HL-60 (cell line): ENCODE data around the gene DNAJC25.

Experiments
- GABPA ChIP-seq: IDR thresholded peaks from 2 replicates; pipeline ENCODE4 v1.6.1; 2012; ENCODE audit warnings: low read depth
- TF ChIP-seq, protein P1 (sequence below): IDR thresholded peaks from one replicate; pipeline ENCODE4 v1.5.1; 2011; ENCODE audit warnings: low read length, control low read depth, inconsistent platforms; ENCODE audit not compliant: insufficient read depth

- TF ChIP-seq, protein P1, sequence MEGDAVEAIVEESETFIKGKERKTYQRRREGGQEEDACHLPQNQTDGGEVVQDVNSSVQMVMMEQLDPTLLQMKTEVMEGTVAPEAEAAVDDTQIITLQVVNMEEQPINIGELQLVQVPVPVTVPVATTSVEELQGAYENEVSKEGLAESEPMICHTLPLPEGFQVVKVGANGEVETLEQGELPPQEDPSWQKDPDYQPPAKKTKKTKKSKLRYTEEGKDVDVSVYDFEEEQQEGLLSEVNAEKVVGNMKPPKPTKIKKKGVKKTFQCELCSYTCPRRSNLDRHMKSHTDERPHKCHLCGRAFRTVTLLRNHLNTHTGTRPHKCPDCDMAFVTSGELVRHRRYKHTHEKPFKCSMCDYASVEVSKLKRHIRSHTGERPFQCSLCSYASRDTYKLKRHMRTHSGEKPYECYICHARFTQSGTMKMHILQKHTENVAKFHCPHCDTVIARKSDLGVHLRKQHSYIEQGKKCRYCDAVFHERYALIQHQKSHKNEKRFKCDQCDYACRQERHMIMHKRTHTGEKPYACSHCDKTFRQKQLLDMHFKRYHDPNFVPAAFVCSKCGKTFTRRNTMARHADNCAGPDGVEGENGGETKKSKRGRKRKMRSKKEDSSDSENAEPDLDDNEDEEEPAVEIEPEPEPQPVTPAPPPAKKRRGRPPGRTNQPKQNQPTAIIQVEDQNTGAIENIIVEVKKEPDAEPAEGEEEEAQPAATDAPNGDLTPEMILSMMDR = no peak
- TF ChIP-seq GABPA = no peak
Measured at GRCh38 chr9:111604054-111604615, 27.0 kb upstream of the DNAJC25 start.
